Retinal pigment epithelial cell (primary cell): ENCODE measurements around the gene RABGGTB.
"Not testable (repeated sequence)": the region's sequence is repeated elsewhere in the genome, so short reads cannot be mapped to it uniquely, and the experiment has no call there.

Source experiments
- DNase-seq: peaks from one replicate; pipeline ENCODE4 v3.0.0-alpha.2; 2010; ENCODE audit warnings: low read depth
- H3K4me3 ChIP-seq: 2 replicates; pipeline ENCODE4 v1.5.1; 2011; ENCODE audit warnings: mild to moderate bottlenecking, low read length, control low read depth, moderate library complexity
- CTCF ChIP-seq: conservative IDR thresholded peaks from 2 replicates; pipeline ENCODE4 v1.5.1; 2011; ENCODE audit warnings: low read depth, low read length, control low read depth, inconsistent platforms

The RABGGTB gene

DNA sequence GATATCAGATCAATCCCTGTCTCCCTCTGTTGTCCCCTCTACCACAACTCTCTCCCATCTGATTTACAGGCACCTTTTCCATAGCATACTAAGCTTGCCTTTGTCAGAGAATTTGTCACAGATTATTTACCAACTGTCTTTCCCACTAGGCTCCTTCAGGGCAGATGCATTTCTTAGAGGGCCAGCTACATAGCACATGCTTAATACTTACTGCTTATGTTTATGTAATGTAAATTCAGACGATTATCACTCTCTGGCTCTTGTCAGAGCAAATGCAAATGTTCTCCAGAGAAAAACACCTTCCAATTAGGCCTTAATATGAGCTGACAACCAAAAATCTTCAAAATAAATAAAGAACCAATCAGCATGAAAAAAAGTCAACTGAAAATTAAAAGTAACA is 15.3 kb upstream of the RABGGTB start:
- H3K4me3 ChIP-seq = no peak overlapping the region
- no peak for DNase-seq
- no peak for TF ChIP-seq CTCF

DNA sequence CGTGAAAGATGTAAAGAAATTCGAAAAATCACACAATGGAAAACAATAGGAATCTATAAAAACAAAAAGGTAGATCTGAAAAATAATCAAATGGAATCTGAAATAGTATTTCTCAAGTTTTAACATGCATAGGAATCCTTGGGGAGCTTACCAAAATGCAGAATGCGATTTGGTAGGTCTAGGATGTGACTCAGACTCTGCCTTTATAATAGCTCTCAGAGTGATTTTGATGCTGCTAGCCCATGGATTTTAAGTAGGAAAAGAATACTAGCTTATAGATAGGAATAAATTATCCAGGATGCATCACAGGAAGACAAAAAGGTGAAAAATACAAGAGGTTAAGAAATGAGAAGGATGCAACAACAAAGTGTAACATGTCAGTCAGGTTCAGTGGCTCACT is 14.1 kb upstream of the RABGGTB start:
- DNase-seq = no peak
- TF ChIP-seq CTCF = no peak
- H3K4me3 ChIP-seq = no peak overlapping the region

- not testable (repeated sequence) for H3K4me3 ChIP-seq, DNase-seq
Measured at GRCh38 chr1:75777812-75778211, 8.2 kb upstream of the RABGGTB start.

DNA sequence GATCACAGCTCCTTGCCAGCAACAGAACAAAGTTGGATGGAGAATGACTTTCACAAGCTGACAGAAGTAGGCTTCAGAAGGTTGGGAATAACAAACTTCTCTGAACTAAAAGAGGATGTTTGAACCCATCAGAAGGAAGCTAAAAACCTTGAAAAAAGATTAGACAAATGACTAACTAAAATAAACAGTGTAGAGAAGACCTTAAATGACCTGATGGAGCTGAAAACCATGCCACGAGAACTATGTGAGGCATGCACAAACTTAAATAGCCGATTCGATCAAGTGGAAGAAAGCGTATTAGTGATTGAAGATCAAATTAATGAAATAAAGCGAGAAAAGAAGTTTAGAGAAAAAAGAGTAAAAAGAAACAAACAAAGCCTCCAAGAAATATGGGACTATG is 7.4 kb upstream of the RABGGTB start:
- not testable (repeated sequence) for DNase-seq, H3K4me3 ChIP-seq

DNA sequence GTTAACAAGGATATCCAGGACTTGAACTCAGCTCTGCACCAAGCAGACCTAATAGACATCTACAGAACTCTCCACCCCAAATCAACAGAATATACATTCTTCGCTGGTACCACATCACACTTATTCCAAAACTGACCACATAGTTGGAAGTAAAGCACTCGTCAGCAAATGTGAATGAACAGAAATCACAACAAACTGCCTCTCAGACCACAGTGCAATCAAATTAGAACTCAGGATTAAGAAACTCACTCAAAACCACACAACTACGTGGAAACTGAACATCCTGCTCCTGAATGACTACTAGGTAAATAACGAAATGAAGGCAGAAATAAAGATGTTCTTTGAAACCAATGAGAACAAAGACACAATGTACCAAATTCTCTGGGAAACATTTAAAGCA is 5.9 kb upstream of the RABGGTB start:
- not testable (repeated sequence) for H3K4me3 ChIP-seq, DNase-seq

- not testable (repeated sequence) for DNase-seq, H3K4me3 ChIP-seq
Measured at GRCh38 chr1:75783920-75784319, 2.1 kb upstream of the RABGGTB start.

- TF ChIP-seq CTCF = no peak
- DNase-seq = no peak
- peak overlapping the region; percentile 85 for H3K4me3 ChIP-seq
Measured at GRCh38 chr1:75785320-75785982, 605 bp upstream of the RABGGTB start.

DNA sequence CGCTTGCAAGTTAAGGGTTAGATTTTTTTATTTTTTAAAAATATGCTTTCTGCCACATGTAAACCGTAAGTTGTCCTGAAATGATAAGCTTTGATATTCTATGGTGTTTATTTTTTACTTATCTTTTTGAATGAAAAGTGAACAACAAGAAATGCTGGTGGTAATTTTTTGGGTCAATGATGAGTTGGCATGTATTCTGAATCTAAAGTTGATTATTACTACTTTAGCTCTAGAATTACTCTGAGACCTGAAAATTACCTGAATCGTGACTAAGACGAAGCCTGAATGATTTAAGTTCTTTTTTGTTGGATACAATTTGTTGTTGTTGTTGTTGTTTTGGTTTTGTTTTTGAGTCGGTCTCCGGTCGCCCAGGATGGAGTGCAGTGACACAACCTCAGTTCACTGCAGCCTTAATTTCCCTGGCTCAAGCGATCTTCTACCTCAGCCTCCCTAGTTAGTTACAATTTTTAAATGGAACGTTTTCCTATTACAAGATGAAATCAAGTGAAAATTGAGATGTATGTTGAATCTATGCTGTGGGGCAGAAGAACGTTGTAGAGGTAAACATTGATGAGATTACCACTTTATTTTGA is 941 bp downstream of the RABGGTB start:
- no peak for TF ChIP-seq CTCF
- H3K4me3 ChIP-seq = peak overlapping the region; percentile 85
- DNase-seq = no peak

- no peak for TF ChIP-seq CTCF
- peak overlapping the region; percentile 85 for H3K4me3 ChIP-seq
- no peak for DNase-seq
Measured at GRCh38 chr1:75787524-75787923, 1.5 kb downstream of the RABGGTB start.
